ENCODE measurements around the gene USH2A.

Gene USH2A

DNA sequence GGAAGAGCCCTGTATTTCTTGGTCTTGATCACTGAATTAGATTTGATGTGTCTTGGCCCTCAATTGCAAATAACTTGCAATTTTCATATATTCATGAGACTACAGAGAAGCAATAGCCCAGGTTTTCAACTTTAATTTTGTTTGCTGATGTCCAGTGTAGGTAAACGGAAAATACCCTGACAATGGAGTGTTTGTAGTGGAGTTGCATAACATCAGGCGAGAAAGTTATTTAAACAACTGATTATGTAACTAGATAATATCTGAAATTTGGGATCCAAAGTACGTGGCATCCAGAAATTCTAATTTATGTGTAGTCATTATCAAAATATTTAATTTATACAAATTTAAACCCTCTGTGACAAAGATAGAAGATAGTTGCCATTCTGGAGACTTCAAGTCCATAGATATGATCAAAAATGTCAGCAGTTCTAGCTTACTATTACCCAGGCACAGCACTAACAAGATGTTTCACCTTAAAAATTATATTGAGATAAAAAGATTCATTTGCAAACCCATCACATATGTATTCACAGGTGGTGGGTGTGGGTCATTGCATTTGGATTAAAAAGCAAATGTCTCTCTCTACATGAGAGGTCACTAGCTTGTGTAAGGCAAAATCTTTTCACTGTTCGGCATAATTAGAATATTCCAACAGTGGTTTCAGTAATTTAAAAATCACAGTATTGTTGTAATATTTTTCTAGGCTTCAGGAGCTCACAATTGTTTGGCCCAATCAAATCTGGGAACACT, 705.4 kb downstream of the USH2A start:
- intact Hi-C loops (cut with micrococcal nuclease) = no loop called here
- H3K4me3 Mint-ChIP-seq = no peak overlapping the region
- H3K4me1 Mint-ChIP-seq (ENCODE audit: low read depth) = no peaks in the 10 kb centered on the region
- H3K27ac Mint-ChIP-seq = no peak overlapping the region
- no peaks in the 10 kb centered on the region for H3K9me3 Mint-ChIP-seq
- no peaks in the 10 kb centered on the region for H3K36me3 Mint-ChIP-seq (ENCODE audit: low read depth)
- H3K27me3 Mint-ChIP-seq = no peaks in the 10 kb centered on the region

GRCh38 chr1:215710899-215711225, 712.4 kb downstream of the USH2A start:
- H3K27me3 Mint-ChIP-seq = no peaks in the 10 kb centered on the region
- no peak overlapping the region for H3K4me3 Mint-ChIP-seq
- H3K9me3 Mint-ChIP-seq = no peaks in the 10 kb centered on the region
- no peak overlapping the region for H3K27ac Mint-ChIP-seq
- no peaks in the 10 kb centered on the region for H3K36me3 Mint-ChIP-seq (ENCODE audit: low read depth)
- intact Hi-C loops (cut with micrococcal nuclease) = no loop called here
- H3K4me1 Mint-ChIP-seq (ENCODE audit: low read depth) = no peaks in the 10 kb centered on the region

- Mint-ChIP-seq H3K4me3 (no peak overlapping the region), H3K36me3 (ENCODE audit: low read depth) (no peaks in the 10 kb centered on the region), H3K9me3 (no peaks in the 10 kb centered on the region), H3K4me1 (ENCODE audit: low read depth) (no peaks in the 10 kb centered on the region), H3K27me3 (no peaks in the 10 kb centered on the region), H3K27ac (no peak overlapping the region)
- intact Hi-C loops (cut with micrococcal nuclease) = no loop called here
Measured at GRCh38 chr1:215710036-215710898, 713.0 kb downstream of the USH2A start.

- Mint-ChIP-seq H3K4me1 (ENCODE audit: low read depth) (peaks cover 8% of the 10 kb centered on the region), H3K9me3 (peaks cover 21% of the 10 kb centered on the region), H3K36me3 (ENCODE audit: low read depth) (no peaks in the 10 kb centered on the region), H3K4me3 (no peak overlapping the region), H3K27me3 (no peaks in the 10 kb centered on the region), H3K27ac (no peak overlapping the region)
- intact Hi-C loops (cut with micrococcal nuclease) = no loop called here
Measured at GRCh38 chr1:215704089-215704860, 719.0 kb downstream of the USH2A start.

GRCh38 chr1:215682232-215682631, 741.0 kb downstream of the USH2A start:
- Mint-ChIP-seq H3K4me1 (ENCODE audit: low read depth) (no peaks in the 10 kb centered on the region), H3K27me3 (no peaks in the 10 kb centered on the region), H3K27ac (no peak overlapping the region), H3K9me3 (no peaks in the 10 kb centered on the region), H3K36me3 (ENCODE audit: low read depth) (no peaks in the 10 kb centered on the region), H3K4me3 (no peak overlapping the region)
- intact Hi-C loops (cut with micrococcal nuclease) = no loop called here

DNA sequence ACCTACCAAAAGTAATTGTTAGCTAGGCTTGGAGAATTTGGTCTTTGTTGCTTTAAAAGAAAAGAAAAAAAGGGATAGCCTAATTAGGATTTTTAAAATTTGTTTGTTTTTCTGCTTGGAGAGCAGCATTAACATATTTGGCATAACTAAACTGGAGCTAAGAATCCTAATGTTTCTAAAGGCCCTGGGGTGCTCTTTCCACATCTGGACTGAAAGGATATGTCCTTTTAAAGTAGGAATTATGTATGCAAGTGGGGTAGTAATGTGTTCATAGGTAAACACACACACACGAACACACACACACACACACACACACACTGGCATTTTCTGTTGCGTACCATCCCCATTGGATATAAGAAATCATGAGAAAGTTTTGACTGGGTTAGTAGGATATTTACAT, 742.2 kb downstream of the USH2A start:
- Mint-ChIP-seq H3K4me1 (ENCODE audit: low read depth) (no peaks in the 10 kb centered on the region), H3K9me3 (no peaks in the 10 kb centered on the region), H3K27ac (no peak overlapping the region), H3K4me3 (no peak overlapping the region), H3K36me3 (ENCODE audit: low read depth) (no peaks in the 10 kb centered on the region), H3K27me3 (no peaks in the 10 kb centered on the region)
- intact Hi-C loops (cut with micrococcal nuclease) = no loop called here

DNA sequence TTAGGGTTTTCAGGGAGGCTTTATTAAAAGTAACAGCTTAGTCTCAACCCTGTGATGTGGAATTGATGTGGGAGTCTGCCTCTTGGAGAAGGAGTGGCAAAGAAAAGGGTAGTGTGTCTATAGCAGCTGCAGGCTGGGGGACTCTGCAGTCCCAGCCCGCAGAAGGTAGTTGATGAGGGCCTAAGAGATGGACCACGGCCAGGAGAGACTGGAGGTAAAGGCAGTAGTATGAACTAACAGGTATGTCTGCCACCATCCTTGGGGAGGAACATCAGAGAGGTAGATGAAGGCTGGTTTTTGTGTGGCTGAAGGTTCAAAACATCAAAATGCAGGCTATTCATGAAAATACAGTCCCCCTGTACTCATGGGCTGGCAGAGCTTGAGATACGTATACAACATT, 744.0 kb downstream of the USH2A start:
- no peak overlapping the region for H3K27ac Mint-ChIP-seq

DNA sequence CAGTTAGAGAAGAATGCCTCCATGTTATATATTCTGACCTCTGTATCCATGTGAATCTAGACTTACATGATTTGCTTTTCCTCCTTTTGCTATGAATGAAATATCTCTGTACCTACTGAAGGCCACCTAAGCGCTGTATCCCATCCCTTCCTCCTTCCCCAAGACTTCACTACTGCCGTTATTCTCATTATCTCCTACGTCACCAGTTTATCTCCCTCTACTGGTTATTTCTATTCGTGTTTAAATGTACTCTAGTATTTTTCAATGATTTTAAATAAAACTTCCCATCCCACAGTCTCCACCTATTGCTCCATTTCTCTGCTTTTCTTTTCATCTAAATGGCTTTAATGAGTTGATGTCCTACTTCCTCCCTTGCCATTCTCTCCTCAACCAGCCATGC, 746.1 kb downstream of the USH2A start:
- Mint-ChIP-seq H3K4me3 (no peak overlapping the region), H3K36me3 (ENCODE audit: low read depth) (no peaks in the 10 kb centered on the region), H3K9me3 (no peaks in the 10 kb centered on the region), H3K27me3 (no peaks in the 10 kb centered on the region), H3K27ac (no peak overlapping the region), H3K4me1 (ENCODE audit: low read depth) (no peaks in the 10 kb centered on the region)
- intact Hi-C loops (cut with micrococcal nuclease) = no loop called here

More for the DNA sequence above, 744.0 kb downstream of the USH2A start:
- intact Hi-C loops (cut with micrococcal nuclease) = no loop called here
- no peaks in the 10 kb centered on the region for H3K36me3 Mint-ChIP-seq (ENCODE audit: low read depth)
- no peaks in the 10 kb centered on the region for H3K4me1 Mint-ChIP-seq (ENCODE audit: low read depth)
- H3K27me3 Mint-ChIP-seq = no peaks in the 10 kb centered on the region
- no peak overlapping the region for H3K4me3 Mint-ChIP-seq
- no peaks in the 10 kb centered on the region for H3K9me3 Mint-ChIP-seq

DNA sequence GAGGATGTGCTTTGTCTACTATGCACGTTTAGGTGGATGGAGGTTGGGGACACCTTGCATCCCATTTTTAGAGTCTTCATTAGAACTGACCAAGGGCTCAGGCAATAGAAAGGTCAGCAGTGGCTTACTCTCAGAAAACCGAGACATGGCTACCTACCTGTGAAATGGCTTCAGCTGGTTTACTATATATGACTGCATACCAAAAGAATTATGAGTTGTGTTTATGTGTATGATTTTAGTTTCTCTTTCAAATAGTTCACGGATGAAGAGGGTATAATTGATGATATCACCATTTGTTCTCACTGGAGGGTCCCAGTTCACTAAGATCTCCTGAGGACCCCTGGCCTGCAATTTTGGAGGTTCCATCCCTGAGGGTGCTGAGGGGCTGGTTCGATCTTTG, 749.3 kb downstream of the USH2A start:
- no peak overlapping the region for H3K27ac Mint-ChIP-seq
- no peak overlapping the region for H3K4me3 Mint-ChIP-seq
- no peaks in the 10 kb centered on the region for H3K36me3 Mint-ChIP-seq (ENCODE audit: low read depth)
- no peaks in the 10 kb centered on the region for H3K4me1 Mint-ChIP-seq (ENCODE audit: low read depth)
- no peaks in the 10 kb centered on the region for H3K27me3 Mint-ChIP-seq
- intact Hi-C loops (cut with micrococcal nuclease) = no loop called here
- H3K9me3 Mint-ChIP-seq = no peaks in the 10 kb centered on the region

- Mint-ChIP-seq H3K27me3 (no peaks in the 10 kb centered on the region), H3K9me3 (no peaks in the 10 kb centered on the region), H3K4me3 (no peak overlapping the region), H3K27ac (no peak overlapping the region), H3K36me3 (ENCODE audit: low read depth) (no peaks in the 10 kb centered on the region), H3K4me1 (ENCODE audit: low read depth) (no peaks in the 10 kb centered on the region)
- intact Hi-C loops (cut with micrococcal nuclease) = no loop called here
Measured at GRCh38 chr1:215672482-215672881, 750.8 kb downstream of the USH2A start.

- Mint-ChIP-seq H3K9me3 (no peaks in the 10 kb centered on the region), H3K4me3 (no peak overlapping the region), H3K27me3 (no peaks in the 10 kb centered on the region), H3K4me1 (ENCODE audit: low read depth) (no peaks in the 10 kb centered on the region), H3K27ac (no peak overlapping the region), H3K36me3 (ENCODE audit: low read depth) (no peaks in the 10 kb centered on the region)
- intact Hi-C loops (cut with micrococcal nuclease) = no loop called here
Measured at GRCh38 chr1:215669806-215670491, 753.3 kb downstream of the USH2A start.

GRCh38 chr1:215667761-215668160, 755.5 kb downstream of the USH2A start:
- Mint-ChIP-seq H3K4me1 (ENCODE audit: low read depth) (no peaks in the 10 kb centered on the region), H3K27ac (no peak overlapping the region), H3K27me3 (no peaks in the 10 kb centered on the region), H3K9me3 (peaks cover 6% of the 10 kb centered on the region), H3K4me3 (no peak overlapping the region), H3K36me3 (ENCODE audit: low read depth) (no peaks in the 10 kb centered on the region)
- intact Hi-C loops (cut with micrococcal nuclease) = no loop called here

DNA sequence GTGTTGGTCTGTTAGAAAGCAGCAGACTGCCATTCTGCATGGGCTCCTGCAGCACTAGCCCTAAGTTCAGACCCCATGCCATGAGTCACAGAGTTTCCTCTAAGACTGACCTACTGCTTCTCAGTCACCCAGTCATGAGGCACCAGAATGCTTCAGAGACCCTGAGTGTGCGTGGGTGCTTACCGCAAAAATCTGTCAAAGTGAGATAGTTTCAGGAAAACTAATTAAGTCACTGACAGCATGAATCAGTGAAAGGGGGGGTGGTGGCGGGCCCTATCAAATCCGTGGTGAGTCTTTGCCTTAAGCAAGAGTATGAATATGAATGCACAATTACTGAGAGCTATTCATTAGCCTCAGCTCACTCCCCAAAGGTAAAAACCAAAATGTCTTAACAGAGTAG, 758.0 kb downstream of the USH2A start:
- H3K9me3 Mint-ChIP-seq = peaks cover 8% of the 10 kb centered on the region
- no peaks in the 10 kb centered on the region for H3K4me1 Mint-ChIP-seq (ENCODE audit: low read depth)
- intact Hi-C loops (cut with micrococcal nuclease) = no loop called here
- H3K4me3 Mint-ChIP-seq = no peak overlapping the region
- H3K27me3 Mint-ChIP-seq = no peaks in the 10 kb centered on the region
- H3K36me3 Mint-ChIP-seq (ENCODE audit: low read depth) = no peaks in the 10 kb centered on the region
- H3K27ac Mint-ChIP-seq = no peak overlapping the region

- H3K27me3 Mint-ChIP-seq = no peaks in the 10 kb centered on the region
- intact Hi-C loops (cut with micrococcal nuclease) = no loop called here
- no peak overlapping the region for H3K27ac Mint-ChIP-seq
- H3K4me3 Mint-ChIP-seq = no peak overlapping the region
- H3K36me3 Mint-ChIP-seq (ENCODE audit: low read depth) = no peaks in the 10 kb centered on the region
- peaks cover 8% of the 10 kb centered on the region for H3K9me3 Mint-ChIP-seq
- no peaks in the 10 kb centered on the region for H3K4me1 Mint-ChIP-seq (ENCODE audit: low read depth)
Measured at GRCh38 chr1:215661033-215661432, 762.2 kb downstream of the USH2A start.
